ENCODE results near the gene FBXL12. TPM values are rescaled to one million over a fixed set of nuclear protein-coding genes. Genes with fewer than 3 reads are reported as not detected.

Gene FBXL12
- total and polyA plus RNA-seq, 2 donors (not counting 1 experiment from before 2014, with no cell fraction given), result 41.5 to 79.4 TPM

DNA sequence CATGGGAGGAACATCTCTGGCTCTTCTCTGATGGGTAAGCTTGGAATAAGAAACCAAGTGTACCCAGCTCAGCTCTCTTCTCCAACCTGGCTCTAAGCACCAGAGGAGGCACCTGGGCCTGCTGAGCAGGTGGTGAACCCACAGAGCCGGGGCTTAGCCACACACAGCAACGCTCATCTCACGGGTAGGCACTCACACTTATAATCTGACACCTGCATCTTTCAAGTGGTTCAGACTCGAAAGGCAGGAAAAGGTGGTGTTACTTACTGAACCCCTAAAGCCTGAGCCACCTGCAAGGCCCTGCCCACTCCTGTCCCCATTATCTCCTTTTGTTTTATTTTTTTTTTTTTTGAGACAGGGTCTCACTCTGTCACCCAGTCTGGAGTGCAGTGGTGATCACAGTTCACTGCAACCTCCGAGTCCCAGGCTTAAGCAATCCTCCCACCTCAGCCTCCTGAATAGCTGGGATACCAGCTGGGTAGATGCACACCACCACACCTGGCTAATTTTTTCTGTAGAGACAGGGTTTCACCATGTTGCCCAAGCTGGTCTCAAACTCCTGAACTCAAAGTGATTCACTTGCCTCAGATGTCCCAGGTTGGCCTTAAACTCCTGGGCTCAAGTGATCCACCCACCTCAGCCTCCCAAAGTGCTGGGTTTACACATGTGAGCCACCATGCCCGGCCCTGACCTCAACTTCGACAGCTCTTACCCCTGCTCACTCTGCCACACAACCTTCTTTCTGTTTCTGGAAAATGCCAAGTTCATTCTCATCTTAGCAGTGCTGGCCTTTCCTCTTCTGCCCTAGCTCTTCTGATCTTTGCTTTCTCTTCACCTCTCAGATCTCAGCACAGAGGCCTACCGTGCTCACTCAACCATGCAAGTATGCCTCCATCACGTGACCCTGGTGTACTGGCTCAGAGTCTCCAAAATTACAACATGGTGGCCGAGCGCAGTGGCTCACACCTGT, 9.7 kb downstream of the FBXL12 start:
- 77% methylated on average over 8 of the region's 11 CpGs for WGBS (ENCODE audit: insufficient coverage)
- intact Hi-C loops (cut with micrococcal nuclease), result no loop called here
- H3K4me2 ChIP-seq (replicated peaks; ENCODE audit: low read depth, low read length, poor library complexity, severe bottlenecking), result no peak overlapping the region
- H3K4me1 Mint-ChIP-seq, result no peaks in the 10 kb centered on the region
- H3K36me3 ChIP-seq (replicated peaks in 1 of 2; ENCODE audit: control extremely low read depth in 1 of 2, control insufficient read depth in 1 of 2, extremely low read depth in 1 of 2, insufficient read depth in 2 of 2, low read length in 1 of 2), result peaks cover 0 to 24% of the 10 kb centered on the region in 2 experiments
- no peak overlapping the region for H3K27ac Mint-ChIP-seq
- DNase-seq (no peak), ATAC-seq (ENCODE audit: low read depth) (no peak)
- ChIA-PET CTCF (interaction anchor here (0.5 to 1.0 kb wide), 2 partner anchors 13 to 578 kb away, joined by 3 read pairs; no protein-coding TSS in a partner anchor), POLR2A (no interaction called here)
- peaks cover 25% of the 10 kb centered on the region for H3K79me2 ChIP-seq (ENCODE audit: control insufficient read depth, insufficient read depth, low read length)
- no peak overlapping the region for H2AFZ ChIP-seq (ENCODE audit: insufficient read depth, low read depth, low read length, poor library complexity, severe bottlenecking)
- no peak overlapping the region for H3K4me3 ChIP-seq (ENCODE audit: control extremely low read depth in 1 of 5, extremely low read depth in 1 of 5, insufficient read depth in 1 of 5, low read depth in 2 of 5, low read length in 4 of 5)
- no peak for TF ChIP-seq EZH2 (IDR thresholded peaks at IDR 0.05; ENCODE audit: borderline replicate concordance, insufficient read depth, low read depth, low read length, poor library complexity, severe bottlenecking)
- TF ChIP-seq, protein P1, sequence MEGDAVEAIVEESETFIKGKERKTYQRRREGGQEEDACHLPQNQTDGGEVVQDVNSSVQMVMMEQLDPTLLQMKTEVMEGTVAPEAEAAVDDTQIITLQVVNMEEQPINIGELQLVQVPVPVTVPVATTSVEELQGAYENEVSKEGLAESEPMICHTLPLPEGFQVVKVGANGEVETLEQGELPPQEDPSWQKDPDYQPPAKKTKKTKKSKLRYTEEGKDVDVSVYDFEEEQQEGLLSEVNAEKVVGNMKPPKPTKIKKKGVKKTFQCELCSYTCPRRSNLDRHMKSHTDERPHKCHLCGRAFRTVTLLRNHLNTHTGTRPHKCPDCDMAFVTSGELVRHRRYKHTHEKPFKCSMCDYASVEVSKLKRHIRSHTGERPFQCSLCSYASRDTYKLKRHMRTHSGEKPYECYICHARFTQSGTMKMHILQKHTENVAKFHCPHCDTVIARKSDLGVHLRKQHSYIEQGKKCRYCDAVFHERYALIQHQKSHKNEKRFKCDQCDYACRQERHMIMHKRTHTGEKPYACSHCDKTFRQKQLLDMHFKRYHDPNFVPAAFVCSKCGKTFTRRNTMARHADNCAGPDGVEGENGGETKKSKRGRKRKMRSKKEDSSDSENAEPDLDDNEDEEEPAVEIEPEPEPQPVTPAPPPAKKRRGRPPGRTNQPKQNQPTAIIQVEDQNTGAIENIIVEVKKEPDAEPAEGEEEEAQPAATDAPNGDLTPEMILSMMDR (IDR thresholded peaks at IDR 0.05), result no peak
- peaks cover 0 to under 1% (median 0%) of the 10 kb centered on the region in 3 donors for H3K9me3 ChIP-seq (ENCODE audit: control extremely low read depth in 1 of 3, control insufficient read depth in 2 of 3, insufficient read depth in 1 of 3, low read length in 2 of 3)
- no peaks in the 10 kb centered on the region for H3K9me3 Mint-ChIP-seq (ENCODE audit: insufficient read depth)
- no peak overlapping the region for H3K4me3 Mint-ChIP-seq
- no peaks in the 10 kb centered on the region for H3K4me1 ChIP-seq (ENCODE audit: control insufficient read depth in 2 of 2, insufficient read depth in 2 of 2, low read length in 2 of 2)
- H3K27ac ChIP-seq (ENCODE audit: low read length in 2 of 2), result no peak overlapping the region
- no peak overlapping the region for H3K9ac ChIP-seq (ENCODE audit: low read length)
- H4K20me1 ChIP-seq (ENCODE audit: control insufficient read depth, insufficient read depth, low read length, poor library complexity, severe bottlenecking), result no peaks in the 10 kb centered on the region
- no peaks in the 10 kb centered on the region for H3K27me3 Mint-ChIP-seq
- no peaks in the 10 kb centered on the region for H3K27me3 ChIP-seq (replicated peaks in 1 of 4; ENCODE audit: control extremely low read depth in 1 of 4, control insufficient read depth in 3 of 4, insufficient read depth in 4 of 4, low read length in 3 of 4)

DNA sequence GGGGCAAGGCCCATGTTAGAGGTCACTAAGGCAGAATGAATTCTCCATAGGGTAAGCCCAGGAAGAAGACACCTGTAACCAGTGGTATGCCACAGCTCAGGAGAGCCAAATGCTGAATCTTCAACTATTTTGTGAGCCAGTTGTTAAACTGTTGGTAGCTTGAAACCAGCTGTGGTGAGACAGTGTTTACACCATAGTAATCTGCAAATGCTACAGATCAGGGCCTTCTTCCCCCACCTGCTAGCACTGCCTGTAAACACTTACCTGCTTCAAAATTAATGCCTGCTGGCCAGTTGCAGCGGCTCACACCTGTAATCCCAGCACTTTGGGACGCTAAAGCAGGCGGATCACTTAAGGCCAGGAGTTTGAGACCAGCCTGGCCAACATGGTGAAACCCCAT, 12.1 kb downstream of the FBXL12 start:
- TF ChIP-seq, protein P1 (IDR thresholded peaks at IDR 0.05), result no peak
- no peak for TF ChIP-seq EZH2 (IDR thresholded peaks at IDR 0.05; ENCODE audit: borderline replicate concordance, insufficient read depth, low read depth, low read length, poor library complexity, severe bottlenecking)
- H3K36me3 ChIP-seq (replicated peaks in 1 of 2; ENCODE audit: control extremely low read depth in 1 of 2, control insufficient read depth in 1 of 2, extremely low read depth in 1 of 2, insufficient read depth in 2 of 2, low read length in 1 of 2), result peaks cover 0 to 22% of the 10 kb centered on the region in 2 experiments

More for the DNA sequence above, 12.1 kb downstream of the FBXL12 start:
- Histone ChIP-seq H4K20me1 (ENCODE audit: control insufficient read depth, insufficient read depth, low read length, poor library complexity, severe bottlenecking) (no peaks in the 10 kb centered on the region), H3K27ac (ENCODE audit: low read length in 2 of 2) (no peak overlapping the region), H3K27me3 (replicated peaks in 1 of 4; ENCODE audit: control extremely low read depth in 1 of 4, control insufficient read depth in 3 of 4, insufficient read depth in 4 of 4, low read length in 3 of 4) (no peaks in the 10 kb centered on the region), H3K4me2 (replicated peaks; ENCODE audit: low read depth, low read length, poor library complexity, severe bottlenecking) (no peak overlapping the region), H3K9me3 (ENCODE audit: control extremely low read depth in 1 of 3, control insufficient read depth in 2 of 3, insufficient read depth in 1 of 3, low read length in 2 of 3) (no peaks in the 10 kb centered on the region), H3K4me1 (ENCODE audit: control insufficient read depth in 2 of 2, insufficient read depth in 2 of 2, low read length in 2 of 2) (no peaks in the 10 kb centered on the region), H2AFZ (ENCODE audit: insufficient read depth, low read depth, low read length, poor library complexity, severe bottlenecking) (no peak overlapping the region), H3K4me3 (ENCODE audit: control extremely low read depth in 1 of 5, extremely low read depth in 1 of 5, insufficient read depth in 1 of 5, low read depth in 2 of 5, low read length in 4 of 5) (no peak overlapping the region), H3K79me2 (ENCODE audit: control insufficient read depth, insufficient read depth, low read length) (peaks cover 7% of the 10 kb centered on the region), H3K9ac (ENCODE audit: low read length) (no peak overlapping the region)
- Mint-ChIP-seq H3K4me1 (no peaks in the 10 kb centered on the region), H3K4me3 (no peak overlapping the region), H3K27ac (no peak overlapping the region), H3K27me3 (no peaks in the 10 kb centered on the region), H3K9me3 (ENCODE audit: insufficient read depth) (no peaks in the 10 kb centered on the region)
- intact Hi-C loops (cut with micrococcal nuclease), result no loop called here
- WGBS (ENCODE audit: insufficient coverage), result 100% methylated on average over 2 of the region's 3 CpGs
- no peak for DNase-seq
- POLR2A ChIA-PET, result interaction anchor here (0.7 kb wide), 1 partner anchor 284 kb away, joined by 3 read pairs; no protein-coding TSS in a partner anchor
- no peak for ATAC-seq (ENCODE audit: low read depth)
- CTCF ChIA-PET, result interaction anchor here (0.9 to 1.6 kb wide), 3 partner anchors 9 to 602 kb away, joined by 3 to 5 read pairs (median 4); no protein-coding TSS in a partner anchor
